ENCODE measurements around the gene LAMA3. TPM values are rescaled to one million over a fixed set of nuclear protein-coding genes. Genes with fewer than 3 reads are reported as not detected.

LAMA3 gene
- total and polyA plus RNA-seq, 2 donors (not counting 3 experiments of a cell fraction or from before 2014, with no cell fraction given), result 2.6 to 12.3 TPM

DNA sequence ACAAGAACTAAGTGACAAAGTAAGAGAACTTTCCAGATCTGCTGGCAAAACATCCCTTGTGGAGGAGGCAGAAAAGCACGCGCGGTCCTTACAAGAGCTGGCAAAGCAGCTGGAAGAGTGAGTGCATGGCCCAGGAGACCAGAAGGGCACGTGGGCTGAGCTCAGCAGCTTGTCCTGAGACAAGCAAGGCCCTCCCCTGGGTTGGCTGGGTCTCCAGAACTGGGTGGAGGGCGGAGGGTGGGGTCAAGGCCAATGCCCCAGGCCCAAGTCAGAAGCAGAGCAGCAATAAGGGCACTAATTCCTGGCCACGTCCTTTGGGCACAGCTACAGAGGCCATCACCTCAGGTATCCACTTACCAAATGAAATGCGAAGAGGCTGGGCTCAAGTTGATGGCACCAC, 214.7 kb downstream of the LAMA3 start:
- BruUV-seq (replicated peaks), result no TSS peak
- H2AFZ ChIP-seq (ENCODE audit: low read depth, low read length), result no peak overlapping the region
- no peaks in the 10 kb centered on the region for H3K9me3 ChIP-seq (replicated peaks; ENCODE audit: control insufficient read depth, insufficient read depth, low read length)
- H3K4me1 ChIP-seq (ENCODE audit: control insufficient read depth, extremely low read depth, insufficient read depth, low read length), result peaks cover 11% of the 10 kb centered on the region
- H3K9me1 ChIP-seq (replicated peaks; ENCODE audit: control insufficient read depth, extremely low read depth, insufficient read depth, low read length), result no peaks in the 10 kb centered on the region
- H3K27me3 ChIP-seq (ENCODE audit: control insufficient read depth in 2 of 2, insufficient read depth in 2 of 2, low read length in 2 of 2), result no peaks in the 10 kb centered on the region
- no peak overlapping the region for H3K4me2 ChIP-seq (ENCODE audit: insufficient read depth, low read length)
- POLR2A ChIA-PET, result no interaction called here
- H3K9ac ChIP-seq (replicated peaks; ENCODE audit: extremely low read depth, insufficient read depth, low read length), result no peak overlapping the region
- no peak overlapping the region for H3K4me3 ChIP-seq (replicated peaks in 1 of 3; ENCODE audit: insufficient read depth in 1 of 3, low read depth in 1 of 3, low read length in 3 of 3)
- intact Hi-C loops (cut with micrococcal nuclease) (no loop called here), dilution Hi-C loops (cut with MboI; ENCODE audit: extremely low pct_ligation_motif_present, low sequenced_read_pairs) (no loop called here)
- no peaks in the 10 kb centered on the region for H4K20me1 ChIP-seq (replicated peaks; ENCODE audit: control insufficient read depth, extremely low read depth, insufficient read depth, low read length)
- H3K27ac ChIP-seq (ENCODE audit: insufficient read depth, low read depth, low read length), result no peak overlapping the region
- H3K36me3 ChIP-seq (ENCODE audit: control insufficient read depth in 2 of 2, extremely low read depth in 1 of 2, insufficient read depth in 2 of 2, low read length in 2 of 2), result no peaks in the 10 kb centered on the region
- no peaks in the 10 kb centered on the region for H3K79me2 ChIP-seq (ENCODE audit: control insufficient read depth, insufficient read depth, low read length)
- DNase-seq (ENCODE audit: low read depth, low spot score) (no peak), FAIRE-seq (no peak)
- TF ChIP-seq, protein P1, sequence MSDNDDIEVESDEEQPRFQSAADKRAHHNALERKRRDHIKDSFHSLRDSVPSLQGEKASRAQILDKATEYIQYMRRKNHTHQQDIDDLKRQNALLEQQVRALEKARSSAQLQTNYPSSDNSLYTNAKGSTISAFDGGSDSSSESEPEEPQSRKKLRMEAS (IDR thresholded peaks at IDR 0.05; ENCODE audit: insufficient read depth, insufficient read length), result no peak
- TF ChIP-seq, protein P2, sequence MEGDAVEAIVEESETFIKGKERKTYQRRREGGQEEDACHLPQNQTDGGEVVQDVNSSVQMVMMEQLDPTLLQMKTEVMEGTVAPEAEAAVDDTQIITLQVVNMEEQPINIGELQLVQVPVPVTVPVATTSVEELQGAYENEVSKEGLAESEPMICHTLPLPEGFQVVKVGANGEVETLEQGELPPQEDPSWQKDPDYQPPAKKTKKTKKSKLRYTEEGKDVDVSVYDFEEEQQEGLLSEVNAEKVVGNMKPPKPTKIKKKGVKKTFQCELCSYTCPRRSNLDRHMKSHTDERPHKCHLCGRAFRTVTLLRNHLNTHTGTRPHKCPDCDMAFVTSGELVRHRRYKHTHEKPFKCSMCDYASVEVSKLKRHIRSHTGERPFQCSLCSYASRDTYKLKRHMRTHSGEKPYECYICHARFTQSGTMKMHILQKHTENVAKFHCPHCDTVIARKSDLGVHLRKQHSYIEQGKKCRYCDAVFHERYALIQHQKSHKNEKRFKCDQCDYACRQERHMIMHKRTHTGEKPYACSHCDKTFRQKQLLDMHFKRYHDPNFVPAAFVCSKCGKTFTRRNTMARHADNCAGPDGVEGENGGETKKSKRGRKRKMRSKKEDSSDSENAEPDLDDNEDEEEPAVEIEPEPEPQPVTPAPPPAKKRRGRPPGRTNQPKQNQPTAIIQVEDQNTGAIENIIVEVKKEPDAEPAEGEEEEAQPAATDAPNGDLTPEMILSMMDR (IDR thresholded peaks at IDR 0.05; ENCODE audit: extremely low read depth in 1 of 2, insufficient read depth in 1 of 2, low read depth in 1 of 2, low read length in 2 of 2), result no peak
- TF ChIP-seq MYC (IDR thresholded peaks at IDR 0.05; ENCODE audit: low read depth, low read length) (no peak), POLR2AphosphoS5 (IDR thresholded peaks at IDR 0.05; ENCODE audit: insufficient read depth, low read depth, low read length) (no peak), POLR2A (IDR thresholded peaks at IDR 0.05; ENCODE audit: low read depth, low read length) (no peak), JUN (IDR thresholded peaks at IDR 0.05; ENCODE audit: borderline replicate concordance, insufficient read depth, insufficient read length, low read depth) (no peak), FOS (IDR thresholded peaks at IDR 0.05; ENCODE audit: borderline replicate concordance, insufficient read depth, low read length) (no peak), GATA2 (IDR thresholded peaks at IDR 0.05; ENCODE audit: insufficient read depth, insufficient read length, low read depth, low read length) (no peak)
- CTCF ChIA-PET, result interaction anchor here (0.8 to 1.3 kb wide), 2 partner anchors 8 to 14 kb away, joined by 3 read pairs; no protein-coding TSS in a partner anchor

Measured in endothelial cell of umbilical vein (primary cell).